BLaER1 treated with 17β-estradiol and CSF1 and Interleukin-3, amounts not matched to agents 10 nM and 100 nM (cell line): Measurements from ENCODE around the gene NKX2-8.

Source experiments
- H3K27ac ChIP-seq, 11 experiments: shearing (Covaris generic); formaldehyde crosslinking; 2 replicates each; pipeline ENCODE4 v1.8.1; 2022
- H3K27me3 ChIP-seq, 11 experiments: shearing (Covaris generic); formaldehyde crosslinking; 2 replicates each; pipeline ENCODE4 v1.8.1; 2022
- H3K36me3 ChIP-seq, 11 experiments: shearing (Covaris generic); formaldehyde crosslinking; 2 replicates each; pipeline ENCODE4 v1.8.1; 2022
- H3K4me1 ChIP-seq, 10 experiments: shearing (Covaris generic); formaldehyde crosslinking; 2 replicates each; pipeline ENCODE4 v1.8.1; 2022
- H3K4me2 ChIP-seq, 11 experiments: shearing (Covaris generic); formaldehyde crosslinking; 2 replicates each; pipeline ENCODE4 v1.8.1; 2022
- H3K4me3 ChIP-seq, 10 experiments: shearing (Covaris generic); formaldehyde crosslinking; 2 replicates each; pipeline ENCODE4 v1.8.1; 2022
- H3K9ac ChIP-seq, 11 experiments: shearing (Covaris generic); formaldehyde crosslinking; 2 replicates each; pipeline ENCODE4 v1.8.1; 2022
- H3K9me3 ChIP-seq, 11 experiments: shearing (Covaris generic); formaldehyde crosslinking; replicated peaks in 1 of 11; 2 replicates each; pipeline ENCODE4 v1.8.1; 2022
- H4K20me1 ChIP-seq, 11 experiments: shearing (Covaris generic); formaldehyde crosslinking; 2 replicates each; pipeline ENCODE4 v1.8.1; 2022
- Cebpa-rat ChIP-seq, 11 experiments: shearing (Covaris generic); IDR thresholded peaks; 2 replicates each; pipeline ENCODE4 v1.8.1; 2022

NKX2-8 gene

DNA sequence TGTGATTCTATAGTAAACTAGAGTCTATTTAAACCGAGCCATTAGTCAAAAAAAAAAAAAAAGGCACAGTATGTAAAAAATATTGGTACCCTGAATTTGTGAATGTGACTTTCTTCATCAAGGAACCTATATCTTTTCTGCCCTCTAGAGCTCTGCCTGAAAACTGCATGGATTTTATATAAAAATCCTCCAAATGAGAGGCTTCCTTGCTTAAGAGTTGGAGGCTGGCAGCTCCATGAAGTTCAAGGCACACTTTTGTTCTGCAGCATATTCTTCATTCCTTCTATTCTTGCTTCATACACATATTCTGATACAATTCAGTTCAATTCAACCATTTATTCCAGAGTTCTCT, 23.1 kb upstream of the NKX2-8 start:
- H3K9me3 ChIP-seq, result no peaks in the 10 kb centered on the region
- H3K4me1 ChIP-seq, result no peaks in the 10 kb centered on the region
- H3K9ac ChIP-seq, result no peak overlapping the region
- no peak for TF ChIP-seq Cebpa-rat (IDR thresholded peaks at IDR 0.05)
- no peak overlapping the region for H3K4me3 ChIP-seq
- no peaks in the 10 kb centered on the region; a peak in 1 of 22 replicates for H4K20me1 ChIP-seq
- H3K27ac ChIP-seq, result no peak overlapping the region
- no peaks in the 10 kb centered on the region for H3K27me3 ChIP-seq
- H3K4me2 ChIP-seq, result no peak overlapping the region
- no peaks in the 10 kb centered on the region for H3K36me3 ChIP-seq

DNA sequence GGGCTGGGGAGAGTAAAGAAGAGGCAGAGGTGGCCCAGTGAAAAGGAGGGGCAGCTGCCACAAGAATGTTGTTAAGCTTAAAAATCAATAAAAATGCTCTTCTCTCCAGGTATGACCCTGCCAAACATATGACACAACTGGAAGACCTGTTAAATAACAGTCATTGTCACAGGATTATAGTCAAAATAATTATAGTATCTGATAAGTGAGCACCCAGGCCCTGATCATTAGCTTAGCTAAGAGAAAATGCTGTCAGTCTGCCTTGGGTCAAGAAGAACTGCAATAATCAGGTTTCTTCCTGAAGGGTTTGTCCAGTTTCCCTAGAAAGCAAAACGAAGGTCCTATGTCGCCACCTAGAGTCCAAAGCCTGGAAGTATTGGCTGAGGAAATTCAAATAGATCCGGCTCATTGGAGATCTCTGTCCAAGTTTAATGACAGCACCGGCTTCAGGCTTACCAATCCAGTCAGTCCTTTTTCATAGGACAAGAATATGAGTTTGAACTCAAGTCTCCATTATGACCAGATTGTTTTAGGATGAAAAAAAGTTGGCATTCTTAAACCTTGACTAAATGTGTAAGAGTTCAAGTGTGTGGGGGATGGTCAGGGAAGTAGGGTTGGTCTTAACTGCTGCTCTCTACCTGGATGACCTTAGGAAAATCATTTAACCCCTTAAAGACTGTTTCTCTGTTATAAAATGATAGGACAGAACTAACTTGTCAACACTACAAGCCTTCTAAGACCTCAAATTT, 22.5 kb upstream of the NKX2-8 start:
- no peaks in the 10 kb centered on the region; a peak in 1 of 22 replicates for H4K20me1 ChIP-seq
- H3K9me3 ChIP-seq, result no peaks in the 10 kb centered on the region
- no peak overlapping the region for H3K4me2 ChIP-seq
- H3K27me3 ChIP-seq, result no peaks in the 10 kb centered on the region
- no peak for TF ChIP-seq Cebpa-rat (IDR thresholded peaks at IDR 0.05)
- H3K4me3 ChIP-seq, result no peak overlapping the region
- H3K27ac ChIP-seq, result no peak overlapping the region
- no peaks in the 10 kb centered on the region for H3K4me1 ChIP-seq
- no peaks in the 10 kb centered on the region for H3K36me3 ChIP-seq
- no peak overlapping the region for H3K9ac ChIP-seq

DNA sequence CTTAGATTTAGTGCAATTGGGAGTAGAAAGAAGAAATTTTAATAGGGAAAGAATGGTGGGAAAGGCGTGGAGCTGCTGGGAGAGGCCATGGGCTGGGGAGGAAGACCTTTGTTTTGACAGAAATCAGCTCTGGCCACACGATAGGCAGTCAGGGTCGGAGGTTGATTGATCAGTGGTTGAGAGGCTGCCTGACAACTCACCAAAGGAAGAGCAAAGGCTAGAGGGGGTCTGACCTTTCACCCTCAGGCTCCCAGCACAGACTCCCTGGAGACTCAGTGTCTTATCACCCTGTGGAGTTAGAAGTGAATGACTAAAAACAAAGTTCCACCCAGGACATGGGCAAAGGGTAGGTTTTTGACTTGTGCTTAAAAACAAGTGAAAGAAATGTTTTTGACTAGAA, 18.0 kb upstream of the NKX2-8 start:
- Histone ChIP-seq H3K4me1 (no peaks in the 10 kb centered on the region), H3K4me3 (no peak overlapping the region), H3K27ac (no peak overlapping the region), H4K20me1 (no peaks in the 10 kb centered on the region; a peak in 1 of 22 replicates), H3K9ac (no peak overlapping the region), H3K9me3 (no peaks in the 10 kb centered on the region), H3K36me3 (no peaks in the 10 kb centered on the region), H3K27me3 (no peaks in the 10 kb centered on the region), H3K4me2 (no peak overlapping the region)
- no peak for TF ChIP-seq Cebpa-rat (IDR thresholded peaks at IDR 0.05)

DNA sequence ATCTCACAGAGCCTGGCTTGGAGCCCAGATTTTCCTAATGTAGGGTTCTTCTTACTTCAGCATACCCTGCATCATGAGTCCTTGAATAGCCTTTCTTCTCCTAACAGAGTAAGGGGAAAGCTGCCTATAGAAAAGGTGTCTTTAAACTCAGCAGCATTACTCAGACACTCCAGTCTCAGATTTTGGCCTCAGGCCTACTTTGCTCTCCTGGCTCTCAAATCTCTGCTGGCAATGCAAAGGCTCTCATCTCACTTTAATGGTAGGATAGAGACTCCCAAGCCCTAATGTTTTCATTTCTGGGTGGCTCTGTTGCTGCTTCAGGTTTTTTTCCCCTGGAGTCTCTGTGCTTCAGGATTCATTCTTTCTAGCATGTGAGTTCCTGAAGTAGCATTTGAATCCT, 9.1 kb upstream of the NKX2-8 start:
- H3K9me3 ChIP-seq, result no peaks in the 10 kb centered on the region
- no peaks in the 10 kb centered on the region for H4K20me1 ChIP-seq
- H3K36me3 ChIP-seq, result no peaks in the 10 kb centered on the region
- no peak overlapping the region for H3K27ac ChIP-seq
- no peak overlapping the region for H3K4me2 ChIP-seq
- no peak overlapping the region for H3K9ac ChIP-seq
- H3K4me3 ChIP-seq, result no peak overlapping the region
- no peaks in the 10 kb centered on the region for H3K4me1 ChIP-seq
- no peaks in the 10 kb centered on the region for H3K27me3 ChIP-seq
- no peak for TF ChIP-seq Cebpa-rat (IDR thresholded peaks at IDR 0.05)

DNA sequence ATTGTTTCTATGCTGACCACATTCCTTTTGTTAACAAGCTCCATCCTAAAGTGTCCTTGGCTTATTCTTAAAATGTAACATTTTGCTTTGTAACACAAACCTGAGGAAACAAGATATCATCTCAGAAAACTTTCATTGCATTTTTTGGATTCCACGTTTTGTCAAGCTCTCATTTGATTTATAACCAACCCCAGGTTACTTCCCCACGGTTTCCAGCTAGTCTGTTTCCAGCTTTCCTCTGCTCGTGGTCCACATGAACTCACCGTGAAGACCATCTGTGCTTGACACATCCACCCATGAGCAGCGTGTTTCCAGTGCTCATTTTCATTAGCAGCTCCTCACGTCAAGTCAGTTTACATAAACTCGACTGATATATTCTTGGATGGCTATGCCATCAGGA, 6.4 kb upstream of the NKX2-8 start:
- Histone ChIP-seq H3K27ac (no peak overlapping the region), H3K9me3 (peaks cover 0 to 7% (median 5%) of the 10 kb centered on the region in 11 experiments; a peak in 17 of 22 replicates), H3K4me1 (no peaks in the 10 kb centered on the region), H3K36me3 (no peaks in the 10 kb centered on the region), H3K27me3 (no peaks in the 10 kb centered on the region; a peak in 1 of 22 replicates), H4K20me1 (no peaks in the 10 kb centered on the region), H3K4me2 (no peak overlapping the region), H3K9ac (no peak overlapping the region), H3K4me3 (no peak overlapping the region)
- no peak for TF ChIP-seq Cebpa-rat (IDR thresholded peaks at IDR 0.05)

DNA sequence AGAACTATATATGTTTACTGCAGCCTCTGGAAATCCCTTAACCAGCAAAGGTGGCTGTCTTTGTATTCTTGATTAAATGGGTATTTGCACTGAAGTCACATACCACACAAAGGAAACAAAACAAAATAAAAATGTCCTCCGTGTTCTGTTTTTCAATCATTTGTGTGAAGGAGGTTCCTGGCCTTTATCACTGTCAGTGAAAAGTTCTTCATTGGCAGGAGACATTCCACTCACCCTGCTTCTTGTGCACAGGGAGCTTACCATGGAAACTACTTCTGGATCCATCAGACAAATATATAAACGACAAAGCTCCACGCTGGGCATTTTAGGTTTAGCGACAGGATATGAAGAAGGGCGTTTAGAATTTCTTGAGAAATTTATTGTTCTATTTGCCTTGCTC, 5.7 kb upstream of the NKX2-8 start:
- no peaks in the 10 kb centered on the region for H3K36me3 ChIP-seq
- H3K27me3 ChIP-seq, result peaks cover 0 to 4% (median 0%) of the 10 kb centered on the region in 11 experiments; a peak in 5 of 22 replicates
- no peak overlapping the region for H3K4me3 ChIP-seq
- TF ChIP-seq Cebpa-rat (IDR thresholded peaks at IDR 0.05), result no peak
- H3K9me3 ChIP-seq, result peaks cover 4 to 13% (median 12%) of the 10 kb centered on the region in 11 experiments
- H3K4me1 ChIP-seq, result no peaks in the 10 kb centered on the region
- H3K9ac ChIP-seq, result no peak overlapping the region
- H3K27ac ChIP-seq, result no peak overlapping the region
- H4K20me1 ChIP-seq, result no peaks in the 10 kb centered on the region
- no peak overlapping the region for H3K4me2 ChIP-seq

DNA sequence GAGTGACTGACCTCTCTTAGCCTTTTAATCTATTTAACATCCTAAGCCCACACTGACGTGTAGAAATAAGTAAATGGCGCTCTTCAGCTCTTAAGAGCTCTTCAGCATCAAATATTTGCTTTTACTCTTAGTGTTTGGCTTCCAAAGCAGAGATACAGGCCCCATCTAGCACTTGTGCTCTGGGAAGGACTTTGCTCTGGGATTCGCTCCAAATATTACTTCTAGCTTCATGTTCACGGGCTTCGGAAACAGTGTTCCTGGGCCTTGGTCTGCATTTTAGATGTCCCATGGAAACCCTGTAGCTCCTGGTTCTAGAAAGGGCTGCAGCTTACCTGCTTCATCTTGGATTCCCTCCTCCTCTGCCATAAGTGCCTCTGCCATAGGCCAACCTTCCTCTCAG, 2.7 kb upstream of the NKX2-8 start:
- Histone ChIP-seq H3K27ac (no peak overlapping the region), H3K36me3 (no peaks in the 10 kb centered on the region), H3K4me3 (no peak overlapping the region), H3K4me1 (no peaks in the 10 kb centered on the region), H3K4me2 (no peak overlapping the region), H3K9ac (no peak overlapping the region), H3K9me3 (peaks cover 29 to 41% (median 38%) of the 10 kb centered on the region in 11 experiments), H4K20me1 (no peaks in the 10 kb centered on the region), H3K27me3 (peaks cover 0 to 6% (median 0%) of the 10 kb centered on the region in 11 experiments; a peak in 5 of 22 replicates)
- TF ChIP-seq Cebpa-rat (IDR thresholded peaks at IDR 0.05), result no peak

DNA sequence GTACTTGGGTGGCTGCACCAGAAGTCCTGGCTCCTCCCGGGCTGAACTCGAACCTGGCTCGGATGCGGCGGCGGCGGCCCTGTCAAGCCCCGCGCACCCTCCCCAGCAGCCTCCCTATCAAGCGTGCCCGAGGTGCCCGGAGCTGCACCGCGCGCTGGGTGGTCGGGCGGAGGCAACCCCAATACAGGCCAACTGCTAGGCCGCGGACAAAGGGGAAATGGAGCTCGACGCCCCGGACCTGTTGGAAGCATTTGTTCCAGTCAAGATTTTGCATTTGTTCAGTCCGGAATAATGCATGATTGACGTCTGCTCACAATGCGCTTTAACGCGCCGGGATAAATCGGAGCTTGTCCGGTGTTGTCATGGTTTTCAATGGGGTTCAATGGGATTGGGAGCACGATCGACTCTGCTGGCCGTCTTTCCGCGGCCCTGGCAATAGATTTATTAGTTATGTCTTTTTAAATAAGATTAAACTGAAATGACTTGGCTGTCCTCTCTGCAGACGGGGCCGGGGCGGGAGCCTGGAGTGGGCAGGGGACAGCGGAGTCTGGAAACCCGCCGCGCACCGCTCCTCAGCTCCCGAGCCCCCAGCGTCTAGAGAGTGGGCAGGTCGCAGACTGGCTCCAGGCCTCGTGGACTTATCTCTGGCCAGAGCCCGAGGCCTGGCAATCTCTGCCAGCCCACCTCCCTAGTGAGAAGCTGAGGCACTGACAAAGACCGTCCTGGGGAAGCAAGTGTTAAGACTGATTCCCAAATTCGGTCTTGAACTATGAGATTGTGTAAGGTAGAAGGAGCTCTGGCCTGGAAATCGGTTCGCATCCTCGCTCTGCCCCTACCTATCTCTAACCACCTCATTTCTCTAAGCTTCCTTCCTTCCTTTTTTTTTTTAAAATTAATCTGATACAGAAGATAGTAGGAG, 1.7 kb upstream of the NKX2-8 start:
- TF ChIP-seq Cebpa-rat (IDR thresholded peaks at IDR 0.05), result no peak
- Histone ChIP-seq H3K4me1 (no peaks in the 10 kb centered on the region), H3K4me3 (no peak overlapping the region), H3K4me2 (no peak overlapping the region), H3K27ac (no peak overlapping the region), H4K20me1 (no peaks in the 10 kb centered on the region), H3K9ac (no peak overlapping the region), H3K9me3 (peaks cover 35 to 50% (median 44%) of the 10 kb centered on the region in 11 experiments), H3K27me3 (peaks cover 0 to 6% (median 0%) of the 10 kb centered on the region in 11 experiments; a peak in 5 of 22 replicates), H3K36me3 (no peaks in the 10 kb centered on the region)

DNA sequence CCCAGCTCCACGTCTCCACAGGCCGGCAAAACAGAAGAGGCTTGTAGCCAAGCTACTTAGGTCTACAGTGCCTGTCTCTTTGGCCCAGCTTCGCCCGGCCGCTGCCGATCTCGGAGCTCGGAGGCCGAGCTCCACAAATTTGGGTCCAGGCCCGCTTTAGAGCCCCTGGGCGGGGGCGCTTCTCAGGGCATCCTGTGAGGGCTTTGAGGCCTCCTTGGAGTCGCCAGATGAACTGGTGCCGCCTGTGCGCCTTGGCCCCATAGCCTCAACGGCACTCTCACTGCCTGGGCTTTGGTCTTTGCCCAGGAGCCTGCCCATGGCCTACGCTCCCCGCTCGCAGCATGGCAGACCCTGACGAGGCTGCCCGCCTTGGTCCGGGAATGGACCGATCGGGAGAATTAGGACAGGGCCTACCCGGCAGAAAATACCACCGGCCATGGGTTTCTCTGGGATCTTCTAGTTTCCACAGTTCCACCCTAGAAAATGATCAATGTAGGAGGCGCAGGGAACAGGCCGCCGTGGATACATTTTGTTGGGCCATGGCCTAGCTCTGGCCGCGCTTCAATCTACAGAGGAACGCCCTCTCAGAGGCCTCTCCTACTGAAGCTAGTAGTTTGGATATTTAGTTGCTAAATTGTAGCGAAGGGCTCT, 953 bp upstream of the NKX2-8 start:
- no peak overlapping the region for H3K4me2 ChIP-seq

More for the DNA sequence above, 953 bp upstream of the NKX2-8 start:
- Histone ChIP-seq H3K9me3 (peaks cover 35 to 50% (median 44%) of the 10 kb centered on the region in 11 experiments), H3K4me1 (no peaks in the 10 kb centered on the region), H3K36me3 (no peaks in the 10 kb centered on the region), H3K9ac (no peak overlapping the region), H4K20me1 (no peaks in the 10 kb centered on the region), H3K4me3 (no peak overlapping the region), H3K27ac (no peak overlapping the region), H3K27me3 (peaks cover 0 to 6% (median 0%) of the 10 kb centered on the region in 11 experiments; a peak in 5 of 22 replicates)
- no peak for TF ChIP-seq Cebpa-rat (IDR thresholded peaks at IDR 0.05)
